ENCODE data around the gene TXLNG. TPM values are rescaled to one million over a fixed set of nuclear protein-coding genes. Genes with fewer than 3 reads are reported as not detected.
A peak's percentile ranks its signal among the peaks of the same experiment; 100 is the strongest.

Gene TXLNG
- total and polyA plus RNA-seq, 9 donors, result 14.0 to 27.7 (median 20.2) TPM

DNA sequence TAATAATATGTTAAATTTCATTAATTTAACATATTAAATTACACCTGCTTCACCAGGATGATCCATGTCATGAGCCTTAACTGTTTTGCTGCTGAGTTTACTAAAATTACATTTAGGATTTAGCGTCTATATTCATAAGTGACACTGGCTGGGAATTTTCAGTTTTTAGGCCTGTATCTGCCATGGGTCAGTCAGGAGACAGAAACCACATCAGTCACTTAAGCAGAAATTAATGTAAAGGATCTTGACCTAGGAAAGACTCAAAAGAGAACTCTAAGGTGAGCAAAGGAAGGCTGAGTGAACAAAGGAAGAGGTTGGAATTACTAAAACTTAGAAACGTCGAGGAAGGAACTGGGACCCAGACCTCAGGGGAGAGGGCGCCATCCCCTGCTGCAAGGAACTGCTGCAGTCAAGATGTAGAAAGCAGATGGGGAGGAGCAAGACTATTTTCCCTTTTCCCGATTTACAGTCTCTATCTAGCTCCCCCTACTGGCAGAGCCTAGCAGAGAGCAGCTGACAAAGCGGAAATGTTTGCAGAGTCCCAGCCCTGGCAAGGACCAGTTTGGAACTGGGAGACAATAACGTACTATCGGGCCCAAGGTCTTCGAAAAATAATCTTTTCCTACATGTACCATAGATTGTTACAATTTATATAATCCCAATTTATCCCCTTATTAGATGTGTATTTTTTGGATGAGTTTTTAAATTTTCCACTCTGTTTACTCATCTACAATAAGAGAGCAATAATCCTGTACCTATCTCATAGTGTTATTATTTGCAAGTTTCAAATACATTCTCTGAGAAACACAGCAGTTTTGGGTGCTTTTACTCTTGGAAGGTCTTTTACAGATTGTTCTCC is 106.5 kb downstream of the TXLNG start:
- no peak overlapping the region for H3K4me3 ChIP-seq
- intact Hi-C loops (cut with DNase I), result no loop called here
- no peaks in the 10 kb centered on the region for H3K9me3 ChIP-seq
- no peaks in the 10 kb centered on the region for H3K4me1 ChIP-seq (ENCODE audit: insufficient read depth)
- no peaks in the 10 kb centered on the region for H3K36me3 ChIP-seq
- H3K27me3 ChIP-seq, result no peaks in the 10 kb centered on the region
- WGBS, 3 donors, result 13 to 16% (median 15%) methylated on average over 9 of the region's 9 CpGs
- TF ChIP-seq EP300 (IDR thresholded peaks at IDR 0.05), result no peak
- TF ChIP-seq, protein P1, sequence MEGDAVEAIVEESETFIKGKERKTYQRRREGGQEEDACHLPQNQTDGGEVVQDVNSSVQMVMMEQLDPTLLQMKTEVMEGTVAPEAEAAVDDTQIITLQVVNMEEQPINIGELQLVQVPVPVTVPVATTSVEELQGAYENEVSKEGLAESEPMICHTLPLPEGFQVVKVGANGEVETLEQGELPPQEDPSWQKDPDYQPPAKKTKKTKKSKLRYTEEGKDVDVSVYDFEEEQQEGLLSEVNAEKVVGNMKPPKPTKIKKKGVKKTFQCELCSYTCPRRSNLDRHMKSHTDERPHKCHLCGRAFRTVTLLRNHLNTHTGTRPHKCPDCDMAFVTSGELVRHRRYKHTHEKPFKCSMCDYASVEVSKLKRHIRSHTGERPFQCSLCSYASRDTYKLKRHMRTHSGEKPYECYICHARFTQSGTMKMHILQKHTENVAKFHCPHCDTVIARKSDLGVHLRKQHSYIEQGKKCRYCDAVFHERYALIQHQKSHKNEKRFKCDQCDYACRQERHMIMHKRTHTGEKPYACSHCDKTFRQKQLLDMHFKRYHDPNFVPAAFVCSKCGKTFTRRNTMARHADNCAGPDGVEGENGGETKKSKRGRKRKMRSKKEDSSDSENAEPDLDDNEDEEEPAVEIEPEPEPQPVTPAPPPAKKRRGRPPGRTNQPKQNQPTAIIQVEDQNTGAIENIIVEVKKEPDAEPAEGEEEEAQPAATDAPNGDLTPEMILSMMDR (IDR thresholded peaks at IDR 0.05), result peak; percentile 47 to 58 (median 55)
- no peak overlapping the region for H3K27ac ChIP-seq
- peak; percentile 52 to 73 (median 63) for DNase-seq

Small RNA genes within 50 kb of the gene (small RNA-seq; reads per million reads assigned to genes)
- not detected for gene RNU4-6P
- gene RNU7-56P, result not detected
- not detected for gene RPL12P49

Other genes with a start within 250 kb of the TXLNG start
- gene S100G, start 136.3 kb upstream of the TXLNG start, total RNA-seq, result not detected
- gene S100G, start 136.3 kb upstream of the TXLNG start, polyA plus RNA-seq, result not detected
- 10 to 100 TPM; 16.0 to 26.3 (median 17.2) TPM for gene CTPS2, start 73.8 kb upstream of the TXLNG start, total RNA-seq
- 10 to 100 TPM; 10.6 to 19.4 TPM for gene CTPS2, start 73.8 kb upstream of the TXLNG start, polyA plus RNA-seq
- gene SYAP1, start 66.9 kb upstream of the TXLNG start, total RNA-seq, result 10 to 100 TPM; 19.3 to 36.9 (median 26.2) TPM
- 10 to 100 TPM in 1 of 2 donors, 1 to 10 TPM in 1; 9.6 to 20.7 TPM for gene SYAP1, start 66.9 kb upstream of the TXLNG start, polyA plus RNA-seq
- gene RBBP7, start 83.9 kb downstream of the TXLNG start, total RNA-seq, result 100 to 1,000 TPM; 101 to 258 (median 188) TPM
- 100 to 1,000 TPM; 150 to 192 TPM for gene RBBP7, start 83.9 kb downstream of the TXLNG start, polyA plus RNA-seq
- 10 to 100 TPM in 6 of 7 donors, 1 to 10 TPM in 1; 5.2 to 25.8 (median 16.7) TPM for gene REPS2, start 160.2 kb downstream of the TXLNG start, total RNA-seq
- gene REPS2, start 160.2 kb downstream of the TXLNG start, polyA plus RNA-seq, result 1 to 10 TPM; 2.1 to 9.1 TPM

Measured in ovary (tissue), 9 donors.